NB4 (cell line): ENCODE data around the gene SUN2.

ENCODE experiments used
- DNase-seq: peaks from one replicate; pipeline ENCODE4 v3.0.0; 2010; ENCODE audit warnings: low read depth
- H3K4me3 ChIP-seq: one replicate; pipeline ENCODE4 v1.5.1; 2011; ENCODE audit warnings: mild to moderate bottlenecking, low read depth, low read length, moderate library complexity
- MYC ChIP-seq: IDR thresholded peaks from 2 replicates; pipeline ENCODE4 v1.6.1; 2011; ENCODE audit warnings: low read depth, low read length
- POLR2A ChIP-seq: IDR thresholded peaks from 2 replicates; pipeline ENCODE4 v1.6.1; 2011; ENCODE audit warnings: mild to moderate bottlenecking; ENCODE audit not compliant: insufficient read length; ENCODE audit errors: extremely low read depth
- TF ChIP-seq, protein P1 (sequence below): IDR thresholded peaks from one replicate; pipeline ENCODE4 v1.5.1; 2012; ENCODE audit warnings: low read depth, low read length
- TF ChIP-seq, protein P2 (sequence below): IDR thresholded peaks from 2 replicates; pipeline ENCODE4 v1.6.1; 2011; ENCODE audit warnings: low read depth, low read length

SUN2 gene

DNA sequence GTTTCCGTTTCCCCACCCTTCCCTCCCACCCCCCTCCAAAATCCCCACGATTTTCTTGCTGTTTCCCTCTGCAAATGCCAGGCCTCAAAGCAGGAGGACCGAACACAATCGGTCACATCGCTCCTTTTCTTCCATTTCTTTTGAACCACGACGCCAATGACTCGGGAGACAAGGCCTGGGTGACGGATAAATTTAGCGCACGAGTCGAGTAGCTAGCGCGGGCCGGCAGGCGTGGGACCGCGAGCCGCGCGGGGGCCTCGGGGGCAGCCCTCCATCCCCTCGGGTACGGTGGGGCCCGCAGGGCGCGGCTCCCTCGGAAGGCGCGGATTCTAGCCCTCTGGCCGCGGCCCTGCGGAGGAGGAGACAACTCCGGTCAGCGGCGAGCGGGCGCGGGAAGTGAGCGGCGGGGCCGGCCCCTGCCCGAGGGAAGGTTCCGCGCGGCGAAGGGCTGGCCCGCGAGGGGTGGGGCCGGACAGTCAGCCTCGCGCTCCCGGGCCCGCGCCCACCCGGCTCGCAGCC is 55.5 kb downstream of the SUN2 start:
- no peak for DNase-seq
- TF ChIP-seq, protein P1, sequence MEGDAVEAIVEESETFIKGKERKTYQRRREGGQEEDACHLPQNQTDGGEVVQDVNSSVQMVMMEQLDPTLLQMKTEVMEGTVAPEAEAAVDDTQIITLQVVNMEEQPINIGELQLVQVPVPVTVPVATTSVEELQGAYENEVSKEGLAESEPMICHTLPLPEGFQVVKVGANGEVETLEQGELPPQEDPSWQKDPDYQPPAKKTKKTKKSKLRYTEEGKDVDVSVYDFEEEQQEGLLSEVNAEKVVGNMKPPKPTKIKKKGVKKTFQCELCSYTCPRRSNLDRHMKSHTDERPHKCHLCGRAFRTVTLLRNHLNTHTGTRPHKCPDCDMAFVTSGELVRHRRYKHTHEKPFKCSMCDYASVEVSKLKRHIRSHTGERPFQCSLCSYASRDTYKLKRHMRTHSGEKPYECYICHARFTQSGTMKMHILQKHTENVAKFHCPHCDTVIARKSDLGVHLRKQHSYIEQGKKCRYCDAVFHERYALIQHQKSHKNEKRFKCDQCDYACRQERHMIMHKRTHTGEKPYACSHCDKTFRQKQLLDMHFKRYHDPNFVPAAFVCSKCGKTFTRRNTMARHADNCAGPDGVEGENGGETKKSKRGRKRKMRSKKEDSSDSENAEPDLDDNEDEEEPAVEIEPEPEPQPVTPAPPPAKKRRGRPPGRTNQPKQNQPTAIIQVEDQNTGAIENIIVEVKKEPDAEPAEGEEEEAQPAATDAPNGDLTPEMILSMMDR: no peak
- TF ChIP-seq, protein P2, sequence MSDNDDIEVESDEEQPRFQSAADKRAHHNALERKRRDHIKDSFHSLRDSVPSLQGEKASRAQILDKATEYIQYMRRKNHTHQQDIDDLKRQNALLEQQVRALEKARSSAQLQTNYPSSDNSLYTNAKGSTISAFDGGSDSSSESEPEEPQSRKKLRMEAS: no peak
- no peak for TF ChIP-seq POLR2A
- no peak for TF ChIP-seq MYC
- peak overlapping the region; percentile 78 for H3K4me3 ChIP-seq

DNA sequence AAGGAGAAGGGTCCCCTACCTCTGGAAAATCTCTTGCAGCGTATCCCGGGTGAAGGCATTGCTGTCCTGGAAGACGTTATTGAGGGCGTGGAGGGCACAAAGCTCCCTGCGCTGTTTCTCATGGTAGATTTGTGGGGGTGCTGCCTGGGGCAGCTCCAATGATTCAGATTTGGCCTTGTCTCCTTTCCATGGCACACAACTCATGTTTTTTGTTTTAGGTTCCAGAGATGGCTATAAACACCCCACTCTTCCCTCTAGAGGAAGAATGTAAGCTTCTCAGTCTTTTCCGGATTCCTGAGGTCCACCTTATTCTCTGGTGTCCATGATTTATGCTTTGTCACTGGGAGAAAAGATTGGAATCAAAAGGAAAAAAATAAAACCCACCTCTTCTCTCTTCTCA is 56.0 kb downstream of the SUN2 start:
- TF ChIP-seq POLR2A (no peak), MYC (no peak)
- TF ChIP-seq, protein P2: no peak
- TF ChIP-seq, protein P1: no peak
- DNase-seq: peak; percentile 17
- peak overlapping the region; percentile 78 for H3K4me3 ChIP-seq

DNA sequence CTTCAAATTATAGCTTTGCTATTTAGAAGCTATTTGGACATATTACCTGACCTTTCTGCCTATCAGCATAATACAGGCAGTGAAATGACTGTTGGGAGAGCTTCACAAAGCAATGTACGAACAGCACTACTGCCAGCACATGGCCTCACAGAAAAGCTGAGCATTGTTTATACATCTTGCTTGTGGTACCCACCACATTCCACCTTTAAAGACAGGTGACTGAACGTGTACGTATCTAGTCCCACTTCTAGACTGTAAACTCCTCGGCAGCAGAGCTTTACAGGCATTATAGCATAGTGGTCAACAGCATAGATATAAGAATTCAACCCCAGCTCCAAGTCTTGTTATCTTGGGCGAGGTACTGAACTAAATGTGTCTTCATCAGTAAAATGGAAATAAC is 56.7 kb downstream of the SUN2 start:
- TF ChIP-seq, protein P2: no peak
- TF ChIP-seq, protein P1: no peak
- TF ChIP-seq MYC (no peak), POLR2A (no peak)
- DNase-seq: no peak
- H3K4me3 ChIP-seq: peak overlapping the region; percentile 78

DNA sequence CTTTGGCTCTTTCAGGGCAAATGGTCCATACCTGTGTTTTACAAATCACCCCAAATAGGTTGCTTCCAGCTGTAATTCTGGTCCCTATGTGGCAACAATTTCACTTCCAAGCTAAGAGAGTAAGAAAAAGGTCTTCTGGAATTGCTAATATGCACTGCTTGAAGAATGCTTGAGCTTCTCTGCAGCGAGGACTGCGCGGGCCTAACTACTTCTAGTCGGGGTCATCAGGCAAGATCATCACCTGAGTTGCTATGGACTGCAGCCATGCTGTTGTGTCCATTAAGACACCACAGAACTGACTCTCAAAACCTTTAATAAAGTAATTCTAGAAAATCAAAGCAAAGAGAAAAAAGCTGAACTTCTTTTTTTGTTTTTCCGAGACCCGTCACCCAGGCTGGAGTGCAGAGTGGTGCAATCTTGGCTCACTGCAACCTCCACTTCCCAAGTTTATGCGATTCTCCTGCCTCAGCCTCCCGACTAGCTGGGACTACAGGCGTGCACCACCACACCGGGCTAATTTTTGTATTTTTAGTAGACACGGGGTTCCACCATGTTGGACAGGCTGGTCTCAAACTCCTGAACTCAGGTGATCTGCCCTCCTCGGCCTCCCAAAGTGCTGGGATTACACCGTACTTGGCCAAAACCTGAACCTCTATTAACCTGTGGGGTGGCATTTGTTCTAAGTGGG is 57.2 kb downstream of the SUN2 start:
- TF ChIP-seq, protein P1: no peak
- no peak for TF ChIP-seq MYC
- TF ChIP-seq, protein P2: no peak
- TF ChIP-seq POLR2A: no peak
- DNase-seq: no peak
- H3K4me3 ChIP-seq: peak overlapping the region; percentile 78

DNA sequence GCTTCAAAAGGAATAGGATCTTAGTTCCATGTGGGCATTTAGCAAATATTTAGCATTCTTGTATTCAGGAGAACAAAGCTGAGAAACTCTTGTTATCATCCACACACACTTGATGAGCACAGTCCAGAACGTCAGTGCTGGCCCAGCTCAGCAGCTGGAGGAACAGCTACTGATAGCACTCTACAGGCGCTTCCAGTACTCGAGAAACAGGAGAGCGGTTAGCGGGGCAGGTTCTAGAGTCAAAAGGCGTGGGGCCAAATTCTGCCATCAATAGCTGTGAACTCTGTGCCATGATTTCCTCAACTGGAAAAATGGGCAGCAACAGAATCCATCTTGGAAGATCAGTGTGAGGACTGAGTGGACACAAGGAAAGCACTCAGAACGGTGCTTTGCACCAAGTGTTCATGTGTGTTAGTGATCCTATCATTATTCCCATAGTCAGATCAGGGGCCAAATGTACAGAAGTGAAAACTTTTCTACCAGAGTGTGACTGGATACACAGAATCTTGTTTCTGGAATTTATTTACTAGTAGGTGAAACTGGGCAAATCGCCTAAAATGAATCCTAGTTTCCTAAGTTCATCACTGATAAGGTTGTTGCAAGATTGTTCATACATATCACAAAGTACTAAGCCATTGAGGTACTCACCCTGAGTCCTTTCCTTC is 58.2 kb downstream of the SUN2 start:
- no peak for DNase-seq
- peak overlapping the region; percentile 78 for H3K4me3 ChIP-seq
- no peak for TF ChIP-seq MYC
- TF ChIP-seq, protein P2: no peak

DNA sequence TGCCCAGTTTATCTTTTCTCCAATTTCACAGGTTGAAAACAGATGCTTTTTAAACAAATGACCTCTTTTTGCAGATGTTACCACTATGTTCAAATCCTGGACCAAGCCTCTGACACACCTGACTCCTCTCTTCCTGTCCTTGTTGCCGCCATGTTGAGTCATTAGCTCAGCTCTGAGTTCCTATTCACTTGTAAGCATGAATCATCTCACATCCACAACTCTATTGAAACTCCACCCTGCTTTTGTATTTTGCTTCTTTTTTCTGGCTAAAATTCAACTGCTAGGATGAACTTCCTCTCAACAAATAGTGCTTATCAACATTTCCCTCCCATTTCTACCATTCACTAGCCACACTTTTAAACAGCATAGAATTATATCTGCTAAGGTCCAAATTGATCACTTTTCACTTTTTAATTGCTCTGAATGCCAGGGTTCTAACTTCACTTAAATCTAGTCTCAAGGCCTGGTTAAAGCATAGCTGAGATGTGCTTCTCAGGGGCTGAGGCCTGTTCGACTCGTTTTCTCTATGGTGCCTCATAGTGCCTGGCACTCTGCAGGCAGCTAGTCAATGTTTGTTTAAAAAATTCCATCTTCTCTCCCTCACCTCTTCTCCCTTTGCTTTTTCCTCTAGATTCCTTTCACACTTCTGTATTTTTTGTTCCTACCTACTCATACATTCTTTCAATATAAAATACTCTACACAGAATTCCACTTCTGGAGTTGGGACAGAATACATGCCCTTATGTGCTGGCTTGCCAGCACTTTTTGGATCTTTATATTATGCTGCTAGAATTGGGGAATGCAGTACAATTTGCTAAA is 59.0 kb downstream of the SUN2 start:
- peak overlapping the region; percentile 7 for H3K4me3 ChIP-seq
- peak; percentile 55 for DNase-seq
- TF ChIP-seq, protein P1: no peak
- no peak for TF ChIP-seq POLR2A
- TF ChIP-seq, protein P2: no peak
- TF ChIP-seq MYC: no peak
